K562 (cell line): ENCODE data around the gene SVEP1. TPM values are rescaled to one million over a fixed set of nuclear protein-coding genes. Genes with fewer than 3 reads are reported as not detected.

Experiments
- ATAC-seq: fragments of 200-7000 bp; cut with Tn5 transposase; 3 replicates; pipeline ENCODE4 v1.9.1; 2020; ENCODE audit warnings: moderate library complexity
- BruUV-seq: library from RNA; stranded (reverse); fragments of 400-500 nt; replicated peaks from 2 replicates; lab custom pipeline; 2021; lab: Mats Ljungman, UMichigan
- CTCF ChIA-PET: fragments of 300-600 bp; formaldehyde crosslinking; extraction: SDS; loops from one replicate; lab custom pipeline; 2021; ENCODE audit warnings: low intra/inter-chr PET ratio; lab: Yijun Ruan, JAX
- POLR2A ChIA-PET: fragments of 300-600, 350-650 bp; sonication (Branson Sonifier 250); formaldehyde crosslinking; extraction: SDS; loops from one replicate; lab custom pipeline; 2021; ENCODE audit warnings: antibody characterized with exemption, inconsistent platforms; lab: Yijun Ruan, JAX
- DNase-seq, 4 experiments: peaks; one replicate each; pipeline versions ENCODE4 v3.0.0 to v3.0.0-alpha.2; 2011 to 2018; ENCODE audit warnings: low spot score in 3 of 4, mixed read lengths in 3 of 4; ENCODE audit errors: extremely low read depth in 1 of 4
- FAIRE-seq: peaks from 2 replicates; lab custom pipeline; 2011; peaks lifted over from hg19 to GRCh38; lab: Jason Lieb, UNC
- H2AFZ ChIP-seq: 2 replicates; pipeline ENCODE4 v1.6.0; 2011; ENCODE audit warnings: low read depth, low read length, control low read depth, inconsistent platforms
- H3K27ac ChIP-seq: fragments of 200-600 bp; 3 replicates; pipeline ENCODE4 v1.8.0; 2011; ENCODE audit warnings: low read depth, mild to moderate bottlenecking, control low read depth, inconsistent platforms, low read length, moderate library complexity, mixed read lengths; ENCODE audit errors: extremely low read depth
- H3K27me3 ChIP-seq, 2 experiments: fragments of 300-600 bp in 1 of 2; 2 replicates in 1 of 2; 3 replicates in 1 of 2; pipeline versions ENCODE4 v1.6.0 to v1.8.0; 2011; ENCODE audit warnings: inconsistent platforms in 2 of 2, low read length in 2 of 2, mild to moderate bottlenecking in 1 of 2, mixed read lengths in 1 of 2, moderate library complexity in 1 of 2; ENCODE audit not compliant: control insufficient read depth in 2 of 2, insufficient read depth in 2 of 2
- H3K36me3 ChIP-seq: fragments of 300-600 bp; 3 replicates; pipeline ENCODE4 v1.8.0; 2011; ENCODE audit warnings: mild to moderate bottlenecking, low read length, inconsistent platforms; ENCODE audit not compliant: control insufficient read depth, insufficient read depth
- H3K4me1 ChIP-seq, 2 experiments: fragments of 200-600 bp in 1 of 2; replicated peaks in 1 of 2; 2 replicates in 1 of 2; 3 replicates in 1 of 2; pipeline versions ENCODE4 v1.5.1 to v1.8.0; 2011; ENCODE audit warnings: inconsistent platforms in 2 of 2, low read length in 2 of 2, mild to moderate bottlenecking in 1 of 2, mixed read lengths in 1 of 2, moderate library complexity in 1 of 2; ENCODE audit not compliant: control insufficient read depth in 2 of 2, insufficient read depth in 2 of 2
- H3K4me2 ChIP-seq: 2 replicates; pipeline ENCODE4 v1.6.1; 2011; ENCODE audit warnings: low read length, control low read depth, inconsistent platforms, mixed read lengths; ENCODE audit not compliant: insufficient read depth
- H3K4me3 ChIP-seq: fragments of 200-600 bp; sonication (generic), shearing (Covaris generic); 2 replicates; pipeline ENCODE4 v1.5.1; 2016; ENCODE audit warnings: control low read depth, inconsistent platforms
- H3K79me2 ChIP-seq: fragments of 200-600 bp; 3 replicates; pipeline ENCODE4 v1.8.0; 2011; ENCODE audit warnings: low read length, inconsistent platforms; ENCODE audit not compliant: control insufficient read depth, insufficient read depth
- H3K9ac ChIP-seq, 2 experiments: 2 replicates each; pipeline versions ENCODE4 v1.6.0 to v1.6.1; 2011; ENCODE audit warnings: low read depth in 2 of 2, low read length in 2 of 2, control low read depth in 1 of 2, inconsistent platforms in 1 of 2, mild to moderate bottlenecking in 1 of 2, mixed read lengths in 1 of 2; ENCODE audit not compliant: insufficient read depth in 1 of 2
- H3K9me1 ChIP-seq: one replicate; pipeline ENCODE4 v1.6.0; 2011; ENCODE audit warnings: inconsistent platforms, mild to moderate bottlenecking, low read length, moderate library complexity; ENCODE audit not compliant: control insufficient read depth, insufficient read depth
- H3K9me3 ChIP-seq: replicated peaks from 2 replicates; pipeline ENCODE4 v1.5.1; 2011; ENCODE audit warnings: low read depth, low read length, inconsistent platforms; ENCODE audit not compliant: control insufficient read depth, insufficient read depth
- H4K20me1 ChIP-seq: replicated peaks from 2 replicates; pipeline ENCODE4 v1.6.1; 2011; ENCODE audit warnings: low read length, inconsistent platforms, mixed read lengths; ENCODE audit not compliant: control insufficient read depth, insufficient read depth
- C11orf30 ChIP-seq: fragments of 450-650 bp; IDR thresholded peaks from 2 replicates; pipeline ENCODE4 v1.6.1; 2016; ENCODE audit warnings: low read depth, mild to moderate bottlenecking
- SP1 ChIP-seq: sonication (generic); formaldehyde crosslinking; IDR thresholded peaks from 2 replicates; pipeline ENCODE4 v1.8.1; 2022; ENCODE audit warnings: mild to moderate bottlenecking, missing genetic modification reagents
- SREBF1 ChIP-seq: fragments of 150-350 bp; IDR thresholded peaks from 2 replicates; pipeline ENCODE4 v1.6.1; 2014; ENCODE audit warnings: antibody characterized with exemption, low read depth, low read length, borderline replicate concordance
- SUPT5H ChIP-seq: fragments of 450-650 bp; IDR thresholded peaks from 2 replicates; pipeline ENCODE4 v1.6.1; 2016
- WGBS: fragments of 100-300 bp; shearing (Covaris generic); methylation state at CpG from one replicate; pipeline ENCODE4 v1.1.6; 2016; ENCODE audit warnings: low coverage, mixed read lengths; ENCODE audit not compliant: insufficient coverage; ENCODE audit errors: missing lambda C conversion rate; 5-methylcytosine and 5-hydroxymethylcytosine counted together
- in situ Hi-C: fragments of 300-500 bp; cut with MboI; formaldehyde crosslinking; loops from 4 replicates; pipeline ENCODE4 v1.15.0; 2018; ENCODE audit warnings: inconsistent platforms, mixed read lengths
- intact Hi-C: fragments of 100-400 bp; cut with micrococcal nuclease; formaldehyde crosslinking; loops from 2 replicates; pipeline ENCODE4 v1.14.2; 2022
- polyA plus RNA-seq, 8 experiments: library from polyadenylated mRNA; depleted of rRNA in 4 of 8; stranded (reverse) in 5 of 8; unstranded in 3 of 8; fragments of >200 nt; fragmentation: Nextera tagmentation in 2 of 8; fragmentation: Illumina TruSeq in 1 of 8; extraction: Ambion mirVana in 2 of 8; extraction: Trizol in 1 of 8; gene quantifications; 2 replicates each; pipeline versions ENCODE4 v1.2.1 to v1.2.3, GENCODE V29; 2011 to 2014; ENCODE audit warnings: inconsistent platforms in 1 of 8, missing spikeins in 1 of 8
- total RNA-seq, 7 experiments: library from RNA; depleted of rRNA in 6 of 7; stranded (reverse); fragments of >200 nt in 6 of 7; fragmentation: Illumina TruSeq in 2 of 7; extraction: Trizol in 2 of 7; gene quantifications; 2 replicates each; pipeline versions ENCODE4 v1.2.1 to v1.2.3, GENCODE V29; 2011 to 2021; ENCODE audit warnings: low replicate concordance in 1 of 7
- TF ChIP-seq, protein P1 (sequence below): fragments of 250-450 bp; sonication (Bioruptor Pico); IDR thresholded peaks from 2 replicates; pipeline ENCODE4 v1.5.0; 2021
- TF ChIP-seq, protein P2 (sequence below): IDR thresholded peaks from 3 replicates; pipeline ENCODE4 v1.6.1; 2011; ENCODE audit warnings: borderline replicate concordance, mild to moderate bottlenecking, moderate library complexity; ENCODE audit not compliant: insufficient read length; ENCODE audit errors: extremely low read depth
- TF ChIP-seq, protein P3 (sequence below): sonication (generic); formaldehyde crosslinking; IDR thresholded peaks from 2 replicates; pipeline ENCODE4 v1.8.0; 2022; ENCODE audit warnings: mild to moderate bottlenecking, missing genetic modification reagents
- TF ChIP-seq, protein P4 (sequence below): sonication (generic); formaldehyde crosslinking; IDR thresholded peaks from 2 replicates; pipeline ENCODE4 v1.8.0; 2022; ENCODE audit warnings: mild to moderate bottlenecking, missing genetic modification reagents

SVEP1 gene
- total and polyA plus RNA-seq, 9 of the 15 experiments (the other 6 are each of a cell fraction or from before 2014, with no cell fraction given): 0.20 to 0.84 (median 0.43) TPM

DNA sequence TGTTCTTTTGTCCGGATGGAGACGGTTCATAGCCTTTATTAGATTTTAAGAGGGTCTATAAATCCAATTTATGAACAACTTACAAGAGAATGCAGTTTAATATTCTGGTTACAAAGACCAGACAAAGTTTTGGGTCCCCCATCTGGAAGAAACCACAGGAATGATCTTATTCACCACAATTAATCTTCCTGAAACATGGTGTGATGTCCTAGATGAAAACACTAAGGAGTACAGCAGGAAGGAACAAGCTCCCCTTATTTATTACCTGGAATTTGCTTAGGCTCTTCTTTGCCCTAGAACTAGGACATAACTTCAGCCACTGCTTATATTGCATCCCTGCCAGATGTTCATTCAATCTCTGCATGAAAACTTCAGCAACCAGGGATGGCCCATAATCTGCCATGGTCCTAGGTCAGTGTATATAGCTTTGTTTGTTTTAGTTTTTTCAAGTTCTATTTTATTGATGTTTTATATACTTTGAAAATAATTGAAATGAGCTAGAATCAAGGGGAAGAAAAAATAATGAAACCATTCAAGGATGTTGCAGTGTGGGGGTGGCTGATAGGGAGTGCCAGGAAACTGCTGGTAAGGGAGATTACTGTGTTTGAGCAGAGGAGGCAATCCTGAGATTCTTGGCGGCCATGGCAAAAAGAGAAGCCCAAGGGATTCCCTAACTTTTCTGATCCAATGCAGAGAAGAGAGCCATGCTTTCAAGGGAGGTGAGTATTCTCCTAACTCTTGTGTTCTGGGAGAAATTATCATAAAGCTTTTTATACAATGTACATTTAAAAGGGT, 258.7 kb downstream of the SVEP1 start:
- H3K79me2 ChIP-seq: no peaks in the 10 kb centered on the region
- ATAC-seq (no peak), FAIRE-seq (no peak), DNase-seq (no peak)
- no TSS peak for BruUV-seq
- no peaks in the 10 kb centered on the region for H3K9me1 ChIP-seq
- intact Hi-C loops: no loop called here
- H4K20me1 ChIP-seq: no peaks in the 10 kb centered on the region
- no peak overlapping the region for H3K27ac ChIP-seq
- in situ Hi-C loops: no loop called here
- CTCF ChIA-PET: no interaction called here
- POLR2A ChIA-PET: no interaction called here
- no peaks in the 10 kb centered on the region for H3K4me1 ChIP-seq
- H3K4me2 ChIP-seq: no peak overlapping the region
- 0% methylated on average over 3 of the region's 3 CpGs for WGBS
- H2AFZ ChIP-seq: no peak overlapping the region
- H3K36me3 ChIP-seq: no peaks in the 10 kb centered on the region
- H3K4me3 ChIP-seq: no peak overlapping the region
- H3K27me3 ChIP-seq: no peaks in the 10 kb centered on the region
- no peaks in the 10 kb centered on the region for H3K9me3 ChIP-seq
- H3K9ac ChIP-seq: no peak overlapping the region
- TF ChIP-seq, protein P1, sequence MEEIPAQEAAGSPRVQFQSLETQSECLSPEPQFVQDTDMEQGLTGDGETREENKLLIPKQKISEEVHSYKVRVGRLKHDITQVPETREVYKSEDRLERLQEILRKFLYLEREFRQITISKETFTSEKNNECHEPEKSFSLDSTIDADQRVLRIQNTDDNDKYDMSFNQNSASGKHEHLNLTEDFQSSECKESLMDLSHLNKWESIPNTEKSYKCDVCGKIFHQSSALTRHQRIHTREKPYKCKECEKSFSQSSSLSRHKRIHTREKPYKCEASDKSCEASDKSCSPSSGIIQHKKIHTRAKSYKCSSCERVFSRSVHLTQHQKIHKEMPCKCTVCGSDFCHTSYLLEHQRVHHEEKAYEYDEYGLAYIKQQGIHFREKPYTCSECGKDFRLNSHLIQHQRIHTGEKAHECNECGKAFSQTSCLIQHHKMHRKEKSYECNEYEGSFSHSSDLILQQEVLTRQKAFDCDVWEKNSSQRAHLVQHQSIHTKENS: no peak
- TF ChIP-seq, protein P2, sequence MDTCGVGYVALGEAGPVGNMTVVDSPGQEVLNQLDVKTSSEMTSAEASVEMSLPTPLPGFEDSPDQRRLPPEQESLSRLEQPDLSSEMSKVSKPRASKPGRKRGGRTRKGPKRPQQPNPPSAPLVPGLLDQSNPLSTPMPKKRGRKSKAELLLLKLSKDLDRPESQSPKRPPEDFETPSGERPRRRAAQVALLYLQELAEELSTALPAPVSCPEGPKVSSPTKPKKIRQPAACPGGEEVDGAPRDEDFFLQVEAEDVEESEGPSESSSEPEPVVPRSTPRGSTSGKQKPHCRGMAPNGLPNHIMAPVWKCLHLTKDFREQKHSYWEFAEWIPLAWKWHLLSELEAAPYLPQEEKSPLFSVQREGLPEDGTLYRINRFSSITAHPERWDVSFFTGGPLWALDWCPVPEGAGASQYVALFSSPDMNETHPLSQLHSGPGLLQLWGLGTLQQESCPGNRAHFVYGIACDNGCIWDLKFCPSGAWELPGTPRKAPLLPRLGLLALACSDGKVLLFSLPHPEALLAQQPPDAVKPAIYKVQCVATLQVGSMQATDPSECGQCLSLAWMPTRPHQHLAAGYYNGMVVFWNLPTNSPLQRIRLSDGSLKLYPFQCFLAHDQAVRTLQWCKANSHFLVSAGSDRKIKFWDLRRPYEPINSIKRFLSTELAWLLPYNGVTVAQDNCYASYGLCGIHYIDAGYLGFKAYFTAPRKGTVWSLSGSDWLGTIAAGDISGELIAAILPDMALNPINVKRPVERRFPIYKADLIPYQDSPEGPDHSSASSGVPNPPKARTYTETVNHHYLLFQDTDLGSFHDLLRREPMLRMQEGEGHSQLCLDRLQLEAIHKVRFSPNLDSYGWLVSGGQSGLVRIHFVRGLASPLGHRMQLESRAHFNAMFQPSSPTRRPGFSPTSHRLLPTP: no peak
- TF ChIP-seq C11orf30: no peak
- TF ChIP-seq, protein P3, sequence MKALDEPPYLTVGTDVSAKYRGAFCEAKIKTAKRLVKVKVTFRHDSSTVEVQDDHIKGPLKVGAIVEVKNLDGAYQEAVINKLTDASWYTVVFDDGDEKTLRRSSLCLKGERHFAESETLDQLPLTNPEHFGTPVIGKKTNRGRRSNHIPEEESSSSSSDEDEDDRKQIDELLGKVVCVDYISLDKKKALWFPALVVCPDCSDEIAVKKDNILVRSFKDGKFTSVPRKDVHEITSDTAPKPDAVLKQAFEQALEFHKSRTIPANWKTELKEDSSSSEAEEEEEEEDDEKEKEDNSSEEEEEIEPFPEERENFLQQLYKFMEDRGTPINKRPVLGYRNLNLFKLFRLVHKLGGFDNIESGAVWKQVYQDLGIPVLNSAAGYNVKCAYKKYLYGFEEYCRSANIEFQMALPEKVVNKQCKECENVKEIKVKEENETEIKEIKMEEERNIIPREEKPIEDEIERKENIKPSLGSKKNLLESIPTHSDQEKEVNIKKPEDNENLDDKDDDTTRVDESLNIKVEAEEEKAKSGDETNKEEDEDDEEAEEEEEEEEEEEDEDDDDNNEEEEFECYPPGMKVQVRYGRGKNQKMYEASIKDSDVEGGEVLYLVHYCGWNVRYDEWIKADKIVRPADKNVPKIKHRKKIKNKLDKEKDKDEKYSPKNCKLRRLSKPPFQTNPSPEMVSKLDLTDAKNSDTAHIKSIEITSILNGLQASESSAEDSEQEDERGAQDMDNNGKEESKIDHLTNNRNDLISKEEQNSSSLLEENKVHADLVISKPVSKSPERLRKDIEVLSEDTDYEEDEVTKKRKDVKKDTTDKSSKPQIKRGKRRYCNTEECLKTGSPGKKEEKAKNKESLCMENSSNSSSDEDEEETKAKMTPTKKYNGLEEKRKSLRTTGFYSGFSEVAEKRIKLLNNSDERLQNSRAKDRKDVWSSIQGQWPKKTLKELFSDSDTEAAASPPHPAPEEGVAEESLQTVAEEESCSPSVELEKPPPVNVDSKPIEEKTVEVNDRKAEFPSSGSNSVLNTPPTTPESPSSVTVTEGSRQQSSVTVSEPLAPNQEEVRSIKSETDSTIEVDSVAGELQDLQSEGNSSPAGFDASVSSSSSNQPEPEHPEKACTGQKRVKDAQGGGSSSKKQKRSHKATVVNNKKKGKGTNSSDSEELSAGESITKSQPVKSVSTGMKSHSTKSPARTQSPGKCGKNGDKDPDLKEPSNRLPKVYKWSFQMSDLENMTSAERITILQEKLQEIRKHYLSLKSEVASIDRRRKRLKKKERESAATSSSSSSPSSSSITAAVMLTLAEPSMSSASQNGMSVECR (CRISPR knock-in tag): no peak
- no peak for TF ChIP-seq SUPT5H
- no peak for TF ChIP-seq SREBF1
- TF ChIP-seq SP1: no peak
- TF ChIP-seq, protein P4, sequence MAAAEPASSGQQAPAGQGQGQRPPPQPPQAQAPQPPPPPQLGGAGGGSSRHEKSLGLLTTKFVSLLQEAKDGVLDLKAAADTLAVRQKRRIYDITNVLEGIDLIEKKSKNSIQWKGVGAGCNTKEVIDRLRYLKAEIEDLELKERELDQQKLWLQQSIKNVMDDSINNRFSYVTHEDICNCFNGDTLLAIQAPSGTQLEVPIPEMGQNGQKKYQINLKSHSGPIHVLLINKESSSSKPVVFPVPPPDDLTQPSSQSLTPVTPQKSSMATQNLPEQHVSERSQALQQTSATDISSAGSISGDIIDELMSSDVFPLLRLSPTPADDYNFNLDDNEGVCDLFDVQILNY (CRISPR knock-in tag): no peak
